WI38 (cell line): Measurements from ENCODE around the gene KRT14.
"Not testable (repeated sequence)": the region's sequence is repeated elsewhere in the genome, so short reads cannot be mapped to it uniquely, and the experiment has no call there.

Experiments
- H3K4me3 ChIP-seq: 2 replicates; pipeline ENCODE4 v1.5.1; 2011; ENCODE audit warnings: low read depth, mild to moderate bottlenecking, control low read depth, low read length
- TF ChIP-seq, protein P1 (sequence below): IDR thresholded peaks from 2 replicates; pipeline ENCODE4 v1.5.1; 2012; ENCODE audit warnings: low read depth, mild to moderate bottlenecking, control low read depth, low read length

The KRT14 gene

DNA sequence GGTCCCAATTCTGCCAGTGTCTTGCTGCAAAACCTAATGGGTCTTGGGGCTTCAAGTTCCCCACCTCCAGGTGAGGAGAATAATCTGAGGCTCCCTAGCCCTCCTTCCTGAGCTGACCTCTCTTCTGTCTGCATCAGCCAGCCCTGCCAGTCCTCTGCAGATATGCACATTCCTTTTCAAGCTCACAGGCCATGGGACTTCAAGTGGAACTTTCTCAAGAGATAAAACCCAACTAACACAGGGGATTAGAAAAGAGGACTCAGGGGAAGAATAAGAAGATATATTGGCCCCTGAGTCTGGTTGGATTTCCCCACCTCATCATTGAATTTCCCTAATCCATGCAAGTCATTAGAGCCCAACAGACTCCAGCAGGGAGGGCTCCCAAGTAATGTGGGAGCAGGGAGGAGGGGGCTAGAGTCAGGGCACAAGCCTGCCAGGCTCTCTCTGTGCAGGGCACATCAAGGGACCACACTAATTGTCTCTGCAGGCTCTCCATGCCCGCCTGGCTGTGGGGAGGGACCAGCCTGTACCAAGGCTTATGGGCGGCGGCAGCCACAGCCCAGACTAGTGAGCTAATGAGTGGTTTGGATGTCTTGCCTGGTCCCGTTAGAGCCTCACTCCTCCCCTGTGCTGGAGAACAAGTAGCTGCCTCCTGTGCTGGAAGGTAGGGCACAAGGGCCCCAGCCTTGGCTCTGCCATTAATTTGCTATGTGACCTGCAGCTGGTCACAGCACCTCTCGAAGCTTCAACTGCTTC lies 1.2 kb downstream of the KRT14 start:
- H3K4me3 ChIP-seq = no peak overlapping the region
- TF ChIP-seq, protein P1, sequence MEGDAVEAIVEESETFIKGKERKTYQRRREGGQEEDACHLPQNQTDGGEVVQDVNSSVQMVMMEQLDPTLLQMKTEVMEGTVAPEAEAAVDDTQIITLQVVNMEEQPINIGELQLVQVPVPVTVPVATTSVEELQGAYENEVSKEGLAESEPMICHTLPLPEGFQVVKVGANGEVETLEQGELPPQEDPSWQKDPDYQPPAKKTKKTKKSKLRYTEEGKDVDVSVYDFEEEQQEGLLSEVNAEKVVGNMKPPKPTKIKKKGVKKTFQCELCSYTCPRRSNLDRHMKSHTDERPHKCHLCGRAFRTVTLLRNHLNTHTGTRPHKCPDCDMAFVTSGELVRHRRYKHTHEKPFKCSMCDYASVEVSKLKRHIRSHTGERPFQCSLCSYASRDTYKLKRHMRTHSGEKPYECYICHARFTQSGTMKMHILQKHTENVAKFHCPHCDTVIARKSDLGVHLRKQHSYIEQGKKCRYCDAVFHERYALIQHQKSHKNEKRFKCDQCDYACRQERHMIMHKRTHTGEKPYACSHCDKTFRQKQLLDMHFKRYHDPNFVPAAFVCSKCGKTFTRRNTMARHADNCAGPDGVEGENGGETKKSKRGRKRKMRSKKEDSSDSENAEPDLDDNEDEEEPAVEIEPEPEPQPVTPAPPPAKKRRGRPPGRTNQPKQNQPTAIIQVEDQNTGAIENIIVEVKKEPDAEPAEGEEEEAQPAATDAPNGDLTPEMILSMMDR = no peak

DNA sequence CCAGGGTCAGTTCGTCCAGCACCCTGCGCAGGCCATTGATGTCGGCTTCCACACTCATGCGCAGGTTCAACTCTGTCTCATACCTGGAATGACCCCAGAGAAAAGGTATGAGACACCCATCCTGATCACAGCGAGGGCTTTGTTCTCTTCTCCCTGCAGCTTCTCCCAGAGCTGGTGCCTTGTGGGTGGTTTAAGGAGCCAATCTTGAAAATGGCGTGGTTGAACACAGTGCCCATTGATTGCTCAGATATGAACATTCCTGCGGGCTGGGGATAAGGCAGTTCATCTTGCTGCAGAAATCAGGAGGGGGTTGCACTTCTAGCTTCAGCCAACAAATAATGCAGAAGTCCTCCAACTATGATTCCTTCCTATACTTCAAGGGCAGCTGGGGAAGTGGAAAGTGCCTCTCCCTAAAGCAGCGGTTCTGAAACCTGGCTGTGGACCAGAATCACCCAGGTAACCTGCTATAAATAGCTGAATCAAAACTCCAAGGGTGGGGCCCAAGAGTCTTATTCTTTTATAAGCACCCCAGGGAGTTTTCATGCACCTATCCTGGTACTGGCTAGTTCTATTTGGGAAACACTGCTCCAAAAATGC lies 2.3 kb downstream of the KRT14 start:
- H3K4me3 ChIP-seq = not testable (repeated sequence)

DNA sequence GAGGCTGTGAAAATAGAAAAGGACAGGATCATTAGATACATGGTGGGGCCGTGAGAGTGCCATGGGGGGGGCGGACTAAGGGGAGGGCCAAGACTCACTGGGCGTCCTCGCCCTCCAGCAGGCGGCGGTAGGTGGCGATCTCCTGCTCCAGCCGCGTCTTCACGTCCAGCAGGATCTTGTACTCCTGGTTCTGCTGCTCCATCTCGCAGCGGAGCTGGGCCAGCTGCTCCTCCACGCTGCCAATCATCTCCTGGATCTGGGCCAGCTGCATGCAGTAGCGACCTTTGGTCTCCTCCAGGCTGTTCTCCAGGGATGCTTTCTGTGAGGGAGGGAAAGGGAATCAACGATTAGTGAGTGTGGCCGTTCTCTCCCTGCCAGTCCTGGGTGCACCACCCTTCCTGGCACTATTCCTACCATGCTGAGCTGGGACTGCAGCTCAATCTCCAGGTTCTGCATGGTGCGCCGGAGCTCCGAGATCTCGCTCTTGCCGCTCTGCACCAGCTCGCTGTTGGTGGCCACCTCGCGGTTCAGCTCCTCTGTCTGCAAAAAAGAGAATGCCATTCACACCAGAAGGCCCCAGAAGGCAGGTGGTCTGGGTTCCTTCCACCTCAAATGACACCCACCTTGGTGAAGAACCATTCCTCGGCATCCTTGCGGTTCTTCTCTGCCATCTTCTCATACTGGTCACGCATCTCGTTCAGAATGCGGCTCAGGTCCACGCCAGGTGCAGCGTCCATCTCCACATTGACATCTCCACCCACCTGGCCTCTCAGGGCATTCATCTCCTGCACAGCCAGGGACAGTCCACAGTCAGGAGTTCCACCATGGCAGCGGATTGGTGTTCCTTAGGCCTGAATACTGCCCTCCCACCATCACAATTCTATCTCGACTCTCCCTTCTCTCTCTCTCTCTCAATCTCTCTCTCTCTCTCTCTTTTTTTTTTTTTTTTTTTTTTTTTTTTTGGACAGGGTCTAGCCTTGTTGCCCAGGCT lies 3.3 kb downstream of the KRT14 start:
- TF ChIP-seq, protein P1 = no peak
- no peak overlapping the region for H3K4me3 ChIP-seq

DNA sequence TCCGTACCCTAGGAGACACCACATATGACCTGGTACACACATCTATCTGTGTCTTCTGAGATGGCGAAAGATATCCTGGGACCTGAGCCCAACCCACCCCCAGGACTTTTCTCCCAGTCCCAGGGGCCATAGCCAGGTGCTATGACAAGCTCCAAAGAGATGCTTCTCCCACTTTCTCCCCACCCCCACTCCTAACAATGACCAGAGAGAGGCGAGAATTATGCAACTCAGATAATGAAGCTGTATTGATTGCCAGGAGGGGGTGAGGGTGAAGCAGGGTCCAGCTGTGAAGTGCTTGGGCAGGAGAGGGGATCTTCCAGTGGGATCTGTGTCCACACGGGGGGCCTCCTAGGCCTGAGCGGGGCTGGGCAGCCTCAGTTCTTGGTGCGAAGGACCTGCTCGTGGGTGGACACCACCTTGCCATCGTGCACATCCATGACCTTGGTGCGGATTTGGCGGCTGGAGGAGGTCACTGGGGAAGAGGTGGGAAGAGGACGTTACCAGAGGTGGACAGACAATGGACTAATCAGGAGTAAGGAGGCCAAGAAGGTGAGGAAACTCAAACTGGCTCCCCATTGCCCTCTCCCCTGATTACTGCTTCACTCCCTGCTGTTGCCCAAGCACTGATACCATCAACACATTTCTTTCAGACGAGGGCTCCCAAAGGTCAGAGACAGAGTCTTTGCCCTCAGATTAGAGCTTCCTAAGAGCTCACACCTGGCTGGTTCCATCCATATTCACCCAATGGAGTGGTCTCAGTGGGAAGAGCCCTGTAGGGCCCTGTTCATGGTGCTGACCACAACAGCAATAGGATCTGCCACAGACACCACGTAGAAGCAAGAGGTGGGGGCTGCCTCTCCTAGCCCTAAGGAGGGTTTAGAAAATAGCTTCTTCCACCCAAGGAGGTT lies 4.4 kb downstream of the KRT14 start:
- not testable (repeated sequence) for H3K4me3 ChIP-seq

DNA sequence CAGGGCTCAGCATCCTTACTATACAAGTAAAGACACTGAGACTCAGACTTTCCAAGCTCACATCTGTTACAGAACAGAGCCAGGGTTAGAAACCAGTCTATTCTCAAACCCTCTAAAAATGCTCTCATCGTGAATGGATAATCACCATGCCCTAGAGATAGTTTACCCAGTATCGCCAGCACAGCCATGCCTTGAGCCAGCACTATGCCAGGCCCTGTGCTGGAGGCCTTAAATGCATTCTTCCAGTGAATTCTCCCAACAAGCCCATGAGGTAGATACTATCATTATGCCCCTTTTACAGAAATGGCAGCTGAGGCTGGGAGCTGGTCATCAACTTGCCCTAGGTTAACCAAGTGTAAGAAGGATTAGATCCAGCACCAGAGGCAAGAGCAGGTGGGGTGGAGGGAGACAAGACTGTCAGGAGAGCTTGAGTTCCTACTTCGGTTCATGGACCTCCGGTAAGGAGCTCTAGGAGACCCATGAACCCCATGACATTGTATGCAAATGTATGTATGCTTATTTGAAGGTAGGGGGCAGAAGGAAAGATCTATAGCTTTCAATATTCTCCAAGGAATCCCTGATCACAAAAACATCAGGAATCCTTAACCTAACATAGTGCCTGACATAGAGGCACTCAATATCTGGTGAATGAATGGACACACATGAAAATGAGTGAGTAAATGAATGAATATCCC lies 5.2 kb downstream of the KRT14 start:
- TF ChIP-seq, protein P1 = no peak
- H3K4me3 ChIP-seq = no peak overlapping the region

DNA sequence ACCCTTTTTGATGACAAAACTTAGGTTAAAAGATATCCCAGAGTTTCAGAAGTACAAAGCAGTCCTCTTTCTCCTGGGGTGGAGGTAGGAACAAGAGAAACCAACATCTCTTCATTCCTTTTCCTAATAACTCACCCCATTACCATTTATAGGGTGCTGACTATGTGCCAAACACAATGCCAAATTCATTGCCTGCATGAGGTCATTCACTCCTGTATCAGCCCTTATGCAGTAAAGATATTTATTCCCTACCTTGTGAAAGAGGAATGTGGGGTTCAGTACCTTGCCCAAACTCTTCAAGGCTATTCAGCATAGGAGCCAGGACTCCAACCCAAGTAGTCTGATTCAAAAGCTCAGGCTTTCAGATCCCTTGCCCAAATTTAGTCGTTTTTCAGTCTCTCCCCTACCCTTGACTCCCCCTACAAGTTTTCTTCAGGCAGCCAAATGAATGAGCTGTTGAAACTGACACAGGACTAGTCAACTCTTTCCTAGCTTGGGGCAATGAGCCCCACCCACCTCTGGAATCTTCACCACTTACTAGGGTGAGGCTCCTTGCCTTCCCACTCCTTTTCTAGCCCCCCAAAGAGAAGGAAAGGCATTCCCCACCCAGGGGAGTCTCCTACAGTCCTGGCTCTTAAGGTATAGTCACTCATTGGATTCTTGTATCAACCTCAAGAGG lies 5.9 kb downstream of the KRT14 start:
- no peak overlapping the region for H3K4me3 ChIP-seq
- TF ChIP-seq, protein P1 = no peak

DNA sequence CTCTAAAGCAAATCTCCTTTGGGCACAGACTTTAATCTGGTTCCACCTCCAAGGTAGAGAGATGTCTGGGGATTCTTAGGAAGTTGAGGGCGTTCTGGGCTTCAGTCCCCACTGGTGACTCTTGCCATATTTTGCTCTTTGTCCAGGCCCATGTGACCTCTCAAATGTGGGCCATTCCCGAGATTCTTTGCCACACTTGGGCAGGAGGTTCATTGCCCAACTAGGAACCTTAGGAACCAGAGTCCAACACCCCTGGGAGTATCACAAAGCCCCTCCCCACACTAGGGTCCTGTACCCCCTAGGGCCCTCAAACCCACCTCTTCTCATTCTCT lies 6.5 kb downstream of the KRT14 start:
- H3K4me3 ChIP-seq = no peak overlapping the region
- TF ChIP-seq, protein P1 = no peak
